ENCODE measurements around the gene EPM2AIP1.
A peak's percentile ranks its signal among the peaks of the same experiment; 100 is the strongest.

Gene EPM2AIP1

GRCh38 chr3:36988356-36988755 is 4.6 kb downstream of the EPM2AIP1 start:
- peak overlapping the region; percentile 21; the same call in 1 of the 2 replicates for H3K4me3 ChIP-seq (ENCODE audit: low read depth, low read length)
- DNase-seq (ENCODE audit: low read depth), result no peak
- TF ChIP-seq CTCF (IDR thresholded peaks at IDR 0.05; ENCODE audit: low read depth, low read length, missing control alignments), result no peak

- no peak overlapping the region for H3K4me3 ChIP-seq (ENCODE audit: low read depth, low read length)
- TF ChIP-seq CTCF (IDR thresholded peaks at IDR 0.05; ENCODE audit: low read depth, low read length, missing control alignments), result no peak
- no peak for DNase-seq (ENCODE audit: low read depth)
Observed at GRCh38 chr3:36981006-36981405, 11.9 kb downstream of the EPM2AIP1 start.

GRCh38 chr3:36973139-36973538 is 19.8 kb downstream of the EPM2AIP1 start:
- no peak for TF ChIP-seq CTCF (IDR thresholded peaks at IDR 0.05; ENCODE audit: low read depth, low read length, missing control alignments)
- no peak for DNase-seq (ENCODE audit: low read depth)
- no peak overlapping the region for H3K4me3 ChIP-seq (ENCODE audit: low read depth, low read length)

GRCh38 chr3:36972163-36972562 is 20.8 kb downstream of the EPM2AIP1 start:
- DNase-seq (ENCODE audit: low read depth), result no peak
- TF ChIP-seq CTCF (IDR thresholded peaks at IDR 0.05; ENCODE audit: low read depth, low read length, missing control alignments), result no peak
- no peak overlapping the region for H3K4me3 ChIP-seq (ENCODE audit: low read depth, low read length)

- peak; percentile 48 for DNase-seq (ENCODE audit: low read depth)
- TF ChIP-seq CTCF (IDR thresholded peaks at IDR 0.05; ENCODE audit: low read depth, low read length, missing control alignments), result no peak
- H3K4me3 ChIP-seq (ENCODE audit: low read depth, low read length), result no peak overlapping the region
Observed at GRCh38 chr3:36969540-36970432, 23.1 kb downstream of the EPM2AIP1 start.

- TF ChIP-seq CTCF (IDR thresholded peaks at IDR 0.05; ENCODE audit: low read depth, low read length, missing control alignments), result no peak
- H3K4me3 ChIP-seq (ENCODE audit: low read depth, low read length), result no peak overlapping the region
Observed at GRCh38 chr3:36969085-36969484, 23.8 kb downstream of the EPM2AIP1 start.

GRCh38 chr3:36965440-36965839 is 27.5 kb downstream of the EPM2AIP1 start:
- no peak for DNase-seq (ENCODE audit: low read depth)
- H3K4me3 ChIP-seq (ENCODE audit: low read depth, low read length), result no peak overlapping the region
- no peak for TF ChIP-seq CTCF (IDR thresholded peaks at IDR 0.05; ENCODE audit: low read depth, low read length, missing control alignments)

More at GRCh38 chr3:36969085-36969484, 23.8 kb downstream of the EPM2AIP1 start:
- DNase-seq (ENCODE audit: low read depth), result no peak
